ENCODE measurements around the gene RAPGEF5. TPM values are rescaled to one million over a fixed set of nuclear protein-coding genes. Genes with fewer than 3 reads are reported as not detected.

Gene RAPGEF5
- total RNA-seq, 2 donors from 2014 or later, result 16.7 to 23.2 TPM

GRCh38 chr7:22137466-22137865 lies 219.5 kb downstream of the RAPGEF5 start:
- Mint-ChIP-seq H3K4me3 (no peak overlapping the region), H3K27ac (no peak overlapping the region)
- TF ChIP-seq, protein P1, sequence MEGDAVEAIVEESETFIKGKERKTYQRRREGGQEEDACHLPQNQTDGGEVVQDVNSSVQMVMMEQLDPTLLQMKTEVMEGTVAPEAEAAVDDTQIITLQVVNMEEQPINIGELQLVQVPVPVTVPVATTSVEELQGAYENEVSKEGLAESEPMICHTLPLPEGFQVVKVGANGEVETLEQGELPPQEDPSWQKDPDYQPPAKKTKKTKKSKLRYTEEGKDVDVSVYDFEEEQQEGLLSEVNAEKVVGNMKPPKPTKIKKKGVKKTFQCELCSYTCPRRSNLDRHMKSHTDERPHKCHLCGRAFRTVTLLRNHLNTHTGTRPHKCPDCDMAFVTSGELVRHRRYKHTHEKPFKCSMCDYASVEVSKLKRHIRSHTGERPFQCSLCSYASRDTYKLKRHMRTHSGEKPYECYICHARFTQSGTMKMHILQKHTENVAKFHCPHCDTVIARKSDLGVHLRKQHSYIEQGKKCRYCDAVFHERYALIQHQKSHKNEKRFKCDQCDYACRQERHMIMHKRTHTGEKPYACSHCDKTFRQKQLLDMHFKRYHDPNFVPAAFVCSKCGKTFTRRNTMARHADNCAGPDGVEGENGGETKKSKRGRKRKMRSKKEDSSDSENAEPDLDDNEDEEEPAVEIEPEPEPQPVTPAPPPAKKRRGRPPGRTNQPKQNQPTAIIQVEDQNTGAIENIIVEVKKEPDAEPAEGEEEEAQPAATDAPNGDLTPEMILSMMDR (conservative IDR thresholded peaks at IDR 0.05), result no peak

GRCh38 chr7:22137026-22137425 lies 219.9 kb downstream of the RAPGEF5 start:
- no peak overlapping the region for H3K4me3 Mint-ChIP-seq
- WGBS, 2 experiments (ENCODE audit: insufficient coverage in 1 of 2, insufficient read length in 1 of 2), result 95 to 98% methylated on average over 2 of the region's 2 CpGs
- H3K4me3 ChIP-seq (ENCODE audit: low read length), result no peak overlapping the region
- TF ChIP-seq, protein P1 (conservative IDR thresholded peaks at IDR 0.05), result no peak
- peaks cover 42% of the 10 kb centered on the region for H3K36me3 Mint-ChIP-seq (ENCODE audit: low read depth)
- H3K9me3 Mint-ChIP-seq, result peaks cover 6% of the 10 kb centered on the region
- no peak for DNase-seq
- peaks cover 54% of the 10 kb centered on the region for H3K36me3 ChIP-seq (ENCODE audit: control insufficient read depth, insufficient read depth, low read length)
- no peaks in the 10 kb centered on the region for H3K27me3 ChIP-seq (ENCODE audit: control insufficient read depth, insufficient read depth, low read length, poor library complexity, severe bottlenecking)
- no peak overlapping the region for H3K27ac Mint-ChIP-seq
- peaks cover 17% of the 10 kb centered on the region for H3K9me3 ChIP-seq (ENCODE audit: control insufficient read depth, low read length)
- H3K4me1 Mint-ChIP-seq, result peaks cover 30% of the 10 kb centered on the region
- no peaks in the 10 kb centered on the region for H3K27me3 Mint-ChIP-seq (ENCODE audit: insufficient read depth)
- peaks cover 18% of the 10 kb centered on the region for H3K4me1 ChIP-seq (ENCODE audit: control insufficient read depth, insufficient read depth, low read length)
- H3K27ac ChIP-seq (ENCODE audit: low read depth, low read length), result no peak overlapping the region
- H3K9ac ChIP-seq (ENCODE audit: extremely low read depth, low read length, poor library complexity, severe bottlenecking), result no peak overlapping the region

More at GRCh38 chr7:22137466-22137865, 219.5 kb downstream of the RAPGEF5 start:
- no peak for DNase-seq
- H3K4me1 ChIP-seq (ENCODE audit: control insufficient read depth, insufficient read depth, low read length), result peaks cover 18% of the 10 kb centered on the region
- Mint-ChIP-seq H3K36me3 (ENCODE audit: low read depth) (peaks cover 45% of the 10 kb centered on the region), H3K27me3 (ENCODE audit: insufficient read depth) (no peaks in the 10 kb centered on the region), H3K9me3 (peaks cover 6% of the 10 kb centered on the region), H3K4me1 (peaks cover 32% of the 10 kb centered on the region)
- H3K27me3 ChIP-seq (ENCODE audit: control insufficient read depth, insufficient read depth, low read length, poor library complexity, severe bottlenecking), result no peaks in the 10 kb centered on the region
- H3K27ac ChIP-seq (ENCODE audit: low read depth, low read length), result no peak overlapping the region
- WGBS, 2 experiments (ENCODE audit: insufficient coverage in 1 of 2, insufficient read length in 1 of 2), result 89% methylated on average over 1 of the region's 2 CpGs; no CpG with 5 or more reads in 1 of the 2 experiments
- H3K36me3 ChIP-seq (ENCODE audit: control insufficient read depth, insufficient read depth, low read length), result peaks cover 57% of the 10 kb centered on the region
- peaks cover 19% of the 10 kb centered on the region for H3K9me3 ChIP-seq (ENCODE audit: control insufficient read depth, low read length)
- H3K9ac ChIP-seq (ENCODE audit: extremely low read depth, low read length, poor library complexity, severe bottlenecking), result no peak overlapping the region
- H3K4me3 ChIP-seq (ENCODE audit: low read length), result no peak overlapping the region

GRCh38 chr7:22129819-22130580 lies 227.0 kb downstream of the RAPGEF5 start:
- H3K27ac Mint-ChIP-seq, result peak overlapping the region; percentile 49

More at GRCh38 chr7:22129819-22130580, 227.0 kb downstream of the RAPGEF5 start:
- no peaks in the 10 kb centered on the region for H3K9me3 ChIP-seq (ENCODE audit: control insufficient read depth, low read length)
- H3K4me3 ChIP-seq (ENCODE audit: low read length), result no peak overlapping the region
- Mint-ChIP-seq H3K27me3 (ENCODE audit: insufficient read depth) (no peaks in the 10 kb centered on the region), H3K36me3 (ENCODE audit: low read depth) (peaks cover 14% of the 10 kb centered on the region), H3K9me3 (no peaks in the 10 kb centered on the region), H3K4me1 (peaks cover 22% of the 10 kb centered on the region), H3K4me3 (no peak overlapping the region)
- TF ChIP-seq, protein P1 (conservative IDR thresholded peaks at IDR 0.05), result no peak
- no peaks in the 10 kb centered on the region for H3K27me3 ChIP-seq (ENCODE audit: control insufficient read depth, insufficient read depth, low read length, poor library complexity, severe bottlenecking)
- 78 to 100% methylated on average over 2 to 4 of the region's 4 CpGs for WGBS, 2 experiments (ENCODE audit: insufficient coverage in 1 of 2, insufficient read length in 1 of 2)
- no peak overlapping the region for H3K27ac ChIP-seq (ENCODE audit: low read depth, low read length)
- peak overlapping the region; percentile 5 for H3K9ac ChIP-seq (ENCODE audit: extremely low read depth, low read length, poor library complexity, severe bottlenecking)
- no peak for DNase-seq
- peaks cover 14% of the 10 kb centered on the region for H3K4me1 ChIP-seq (ENCODE audit: control insufficient read depth, insufficient read depth, low read length)
- peaks cover 19% of the 10 kb centered on the region for H3K36me3 ChIP-seq (ENCODE audit: control insufficient read depth, insufficient read depth, low read length)
